A673 (cell line): ENCODE measurements around the gene KAT14.

Experiments used
- EZH2 ChIP-seq: fragments of 200-600 bp; sonication (generic); IDR thresholded peaks from 2 replicates; pipeline ENCODE4 v1.6.1; 2017; ENCODE audit warnings: borderline replicate concordance, low read depth, mild to moderate bottlenecking, mixed read lengths, antibody characterized with exemption, low read length; ENCODE audit not compliant: poor library complexity, severe bottlenecking
- TF ChIP-seq, protein P1 (sequence below): fragments of 300-800, 200-600 bp; sonication (generic); conservative IDR thresholded peaks from 2 replicates; pipeline ENCODE4 v1.5.1; 2017; ENCODE audit warnings: low read depth, mild to moderate bottlenecking, antibody characterized with exemption, low read length, moderate library complexity, mixed read lengths

DNA sequence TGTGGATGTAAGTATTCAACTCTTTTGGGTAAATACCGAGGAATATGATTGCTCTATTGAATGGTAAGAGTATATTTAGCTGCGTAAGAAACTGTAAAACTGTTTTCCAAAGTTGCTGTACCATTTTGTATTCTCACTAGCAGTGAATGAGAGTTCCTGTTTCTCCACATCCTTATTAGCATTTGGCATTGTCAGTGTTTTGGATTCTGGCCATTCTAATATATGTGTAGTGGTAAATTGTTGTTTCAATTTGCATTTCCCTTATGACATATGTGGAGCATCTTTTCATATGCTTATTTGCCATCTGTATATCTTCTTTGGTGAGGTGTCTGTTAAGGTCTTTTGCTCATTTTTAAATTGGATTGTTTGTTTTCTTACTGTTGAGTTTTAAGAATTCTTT, 29.3 kb upstream of the KAT14 start:
- TF ChIP-seq, protein P1, sequence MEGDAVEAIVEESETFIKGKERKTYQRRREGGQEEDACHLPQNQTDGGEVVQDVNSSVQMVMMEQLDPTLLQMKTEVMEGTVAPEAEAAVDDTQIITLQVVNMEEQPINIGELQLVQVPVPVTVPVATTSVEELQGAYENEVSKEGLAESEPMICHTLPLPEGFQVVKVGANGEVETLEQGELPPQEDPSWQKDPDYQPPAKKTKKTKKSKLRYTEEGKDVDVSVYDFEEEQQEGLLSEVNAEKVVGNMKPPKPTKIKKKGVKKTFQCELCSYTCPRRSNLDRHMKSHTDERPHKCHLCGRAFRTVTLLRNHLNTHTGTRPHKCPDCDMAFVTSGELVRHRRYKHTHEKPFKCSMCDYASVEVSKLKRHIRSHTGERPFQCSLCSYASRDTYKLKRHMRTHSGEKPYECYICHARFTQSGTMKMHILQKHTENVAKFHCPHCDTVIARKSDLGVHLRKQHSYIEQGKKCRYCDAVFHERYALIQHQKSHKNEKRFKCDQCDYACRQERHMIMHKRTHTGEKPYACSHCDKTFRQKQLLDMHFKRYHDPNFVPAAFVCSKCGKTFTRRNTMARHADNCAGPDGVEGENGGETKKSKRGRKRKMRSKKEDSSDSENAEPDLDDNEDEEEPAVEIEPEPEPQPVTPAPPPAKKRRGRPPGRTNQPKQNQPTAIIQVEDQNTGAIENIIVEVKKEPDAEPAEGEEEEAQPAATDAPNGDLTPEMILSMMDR: no peak
- no peak for TF ChIP-seq EZH2
